ENCODE results near the gene BRI3. TPM values are rescaled to one million over a fixed set of nuclear protein-coding genes. Genes with fewer than 3 reads are reported as not detected.

BRI3 gene
- total and polyA plus RNA-seq, 2 of the 8 experiments (the other 6 are each of a cell fraction or from before 2014, with no cell fraction given) = 77.5 to 93.4 TPM

GRCh38 chr7:98341106-98341505 lies 59.6 kb downstream of the BRI3 start:
- CTCF ChIA-PET (ENCODE audit: partially characterized antibody) = interaction anchor here (0.7 to 0.8 kb wide), 2 partner anchors 14 to 17 kb away, joined by 3 read pairs; no protein-coding TSS in a partner anchor
- no peak overlapping the region for H2AK5ac ChIP-seq (ENCODE audit: low read depth, low read length)

More at GRCh38 chr7:98341106-98341505, 59.6 kb downstream of the BRI3 start:
- DNase-seq (ENCODE audit: low read depth in 1 of 2, low spot score in 2 of 2) = no peak
- H3K4me1 ChIP-seq (replicated peaks in 1 of 4; ENCODE audit: control insufficient read depth in 3 of 4, insufficient read depth in 4 of 4, low read length in 3 of 4) = no peaks in the 10 kb centered on the region
- no peak overlapping the region for H3K4ac ChIP-seq (replicated peaks; ENCODE audit: insufficient read length, low read depth, low read length)
- no peak overlapping the region for H3K14ac ChIP-seq (ENCODE audit: insufficient read length)
- no peak overlapping the region for H2BK15ac ChIP-seq (ENCODE audit: low read length)
- H4K8ac ChIP-seq (ENCODE audit: extremely low read depth, insufficient read depth, low read length) = no peak overlapping the region
- H2AFZ ChIP-seq (ENCODE audit: low read length) = no peak overlapping the region
- TF ChIP-seq RNF2 (IDR thresholded peaks at IDR 0.05; ENCODE audit: borderline replicate concordance, low read depth, low read length, missing control alignments, poor library complexity, severe bottlenecking) = no peak
- no peak for TF ChIP-seq ATF2 (IDR thresholded peaks at IDR 0.05; ENCODE audit: low read length)
- TF ChIP-seq CHD2 (IDR thresholded peaks at IDR 0.05; ENCODE audit: low read length) = no peak
- TF ChIP-seq ASH2L (IDR thresholded peaks at IDR 0.05; ENCODE audit: low read length) = no peak
- 90% methylated on average over 3 of the region's 3 CpGs; no CpG with 5 or more reads in 1 of the 2 experiments for WGBS, 2 experiments (ENCODE audit: extremely low coverage in 1 of 2, insufficient coverage in 1 of 2, insufficient read length in 1 of 2, insufficient replicate concordance in 2 of 2, low coverage in 1 of 2, low lambda C conversion rate in 2 of 2, missing lambda C conversion rate in 1 of 2)
- no peak overlapping the region for H3K4me3 ChIP-seq (ENCODE audit: extremely low read depth in 1 of 4, insufficient read depth in 2 of 4, low read depth in 3 of 4, low read length in 4 of 4)
- H3K79me1 ChIP-seq (ENCODE audit: low read depth, low read length) = peaks cover 5% of the 10 kb centered on the region; the same call in 1 of the 2 replicates
- H3K9ac ChIP-seq (replicated peaks in 1 of 4; ENCODE audit: extremely low read depth in 1 of 4, low read depth in 3 of 4, low read length in 3 of 4) = no peak overlapping the region
- H4K91ac ChIP-seq (replicated peaks; ENCODE audit: insufficient read length, low read length) = no peak overlapping the region
- H4K5ac ChIP-seq (ENCODE audit: insufficient read length, low read depth, low read length) = no peak overlapping the region
- POLR2A ChIA-PET (ENCODE audit: partially characterized antibody) = interaction anchor here (0.6 to 1.3 kb wide), 3 partner anchors 15 to 60 kb away, joined by 3 to 4 read pairs (median 3); partner anchors contain the start of gene BAIAP2L1
- no peak overlapping the region for H3K27ac ChIP-seq (ENCODE audit: low read depth, low read length)
- H3K18ac ChIP-seq (ENCODE audit: extremely low read depth, low read length) = no peak overlapping the region
- H3K4me2 ChIP-seq (ENCODE audit: insufficient read depth in 1 of 2, low read depth in 2 of 2, low read length in 2 of 2) = no peak overlapping the region
- no peak overlapping the region for H2BK20ac ChIP-seq (ENCODE audit: low read length)
- H3K79me2 ChIP-seq (ENCODE audit: control insufficient read depth in 1 of 2, insufficient read depth in 2 of 2, low read length in 2 of 2) = peaks cover 0 to 18% of the 10 kb centered on the region in 2 experiments; a peak in 1 of 4 replicates
- H3K36me3 ChIP-seq (ENCODE audit: control insufficient read depth in 2 of 4, insufficient read depth in 4 of 4, low read length in 3 of 4) = no peaks in the 10 kb centered on the region
- no peak for FAIRE-seq
- H3K9me3 ChIP-seq (ENCODE audit: insufficient read depth in 2 of 2, low read depth in 1 of 2, low read length in 1 of 2) = no peaks in the 10 kb centered on the region
- no peak overlapping the region for H2BK120ac ChIP-seq (replicated peaks; ENCODE audit: low read depth, low read length)
- no peak overlapping the region for H3K23ac ChIP-seq (ENCODE audit: insufficient read length)
- H3K27me3 ChIP-seq (replicated peaks in 1 of 4; ENCODE audit: control insufficient read depth in 3 of 4, extremely low read depth in 1 of 4, insufficient read depth in 3 of 4, low read length in 3 of 4) = no peaks in the 10 kb centered on the region
- no peak overlapping the region for H2BK12ac ChIP-seq (ENCODE audit: low read depth, low read length)
- H4K20me1 ChIP-seq (replicated peaks in 1 of 2; ENCODE audit: control insufficient read depth in 1 of 2, insufficient read depth in 2 of 2, low read length in 2 of 2) = peaks cover 0 to 1% of the 10 kb centered on the region in 2 experiments
- H3K56ac ChIP-seq (replicated peaks; ENCODE audit: insufficient read length, low read depth, low read length) = no peak overlapping the region
- no peaks in the 10 kb centered on the region for H3K23me2 ChIP-seq (ENCODE audit: low read depth, low read length)
- no peak overlapping the region for H2BK5ac ChIP-seq (ENCODE audit: low read depth, low read length)
